ENCODE results near the gene KAT8. TPM values are rescaled to one million over a fixed set of nuclear protein-coding genes. Genes with fewer than 3 reads are reported as not detected.

KAT8 gene
- total and polyA plus RNA-seq, 9 of the 15 experiments (the other 6 are each of a cell fraction or from before 2014, with no cell fraction given): 10.0 to 98.5 (median 76.4) TPM

- no peak for TF ChIP-seq CEBPZ (IDR thresholded peaks at IDR 0.05; ENCODE audit: borderline replicate concordance, low read depth, low read length)
- TF ChIP-seq GTF2E2 (tag; IDR thresholded peaks at IDR 0.05): no peak
- TF ChIP-seq ZNF253 (CRISPR knock-in tag; conservative IDR thresholded peaks at IDR 0.05): no peak
- TF ChIP-seq NCOA2 (IDR thresholded peaks at IDR 0.05; ENCODE audit: partially characterized antibody in 2 of 2): no peak
- peak in 1 of 3 experiments; percentile 37; a peak in 1 of 6 replicates for TF ChIP-seq CTCF (IDR thresholded peaks at IDR 0.05 in 2 of 3, conservative IDR thresholded peaks at IDR 0.05 in 1 of 3; ENCODE audit: insufficient read depth in 2 of 3, low read depth in 1 of 3, low read length in 3 of 3)
- peak; percentile 60; the same call in 1 of the 2 replicates for TF ChIP-seq RBFOX2 (IDR thresholded peaks at IDR 0.05; ENCODE audit: low read depth, low read length)
- no peak for TF ChIP-seq NRF1 (conservative IDR thresholded peaks at IDR 0.05 in 1 of 2, IDR thresholded peaks at IDR 0.05 in 1 of 2)
- no peak for TF ChIP-seq TFE3 (CRISPR knock-in tag; IDR thresholded peaks at IDR 0.05)
- no peak for TF ChIP-seq ZNF174 (CRISPR knock-in tag; IDR thresholded peaks at IDR 0.05)
- TF ChIP-seq GATAD2B (IDR thresholded peaks at IDR 0.05; ENCODE audit: borderline replicate concordance): no peak
- no peak for TF ChIP-seq TGIF2 (CRISPR knock-in tag; IDR thresholded peaks at IDR 0.05)
- TF ChIP-seq TRIM28 (IDR thresholded peaks at IDR 0.05): no peak
- no peak for TF ChIP-seq MEIS2 (IDR thresholded peaks at IDR 0.05; ENCODE audit: partially characterized antibody)
- no peak for TF ChIP-seq CC2D1A (IDR thresholded peaks at IDR 0.05)
- no peak for TF ChIP-seq PRPF4 (IDR thresholded peaks at IDR 0.05; ENCODE audit: insufficient read depth, low read depth, low read length, poor library complexity, severe bottlenecking)
- no peak for TF ChIP-seq TARDBP (IDR thresholded peaks at IDR 0.05)
- no peak for TF ChIP-seq GTF3C2 (IDR thresholded peaks at IDR 0.05; ENCODE audit: borderline replicate concordance, extremely low read depth, insufficient read length)
- no peak for TF ChIP-seq RBM39 (optimal IDR thresholded peaks at IDR 0.05; ENCODE audit: low read depth, low read length)
- TF ChIP-seq CHCHD3 (CRISPR knock-in tag; IDR thresholded peaks at IDR 0.05): no peak
These were observed 37.3 kb upstream of the KAT8 start (continued) for GRCh38 chr16:31080035-31080629.
